CD1c-positive myeloid dendritic cell (primary cell): ENCODE data around the gene GRAMD1C.
"Not testable (repeated sequence)": the region's sequence is repeated elsewhere in the genome, so short reads cannot be mapped to it uniquely, and the experiment has no call there.

Experiments used
- DNase-seq: peaks from one replicate; pipeline ENCODE4 v3.0.0-alpha.2; 2016; ENCODE audit errors: extremely low spot score

GRAMD1C gene

GRCh38 chr3:113838631-113839209 is at the start of gene GRAMD1C:
GRAMD1C (plus strand) TSS chr3:113838788; CDS start chr3:113838910, 122 bp downstream.
- peak; percentile 92 for DNase-seq

GRCh38 chr3:113791381-113791780 is 47.2 kb upstream of the GRAMD1C start:
- DNase-seq, result no peak

GRCh38 chr3:113794526-113794925 is 44.1 kb upstream of the GRAMD1C start:
- DNase-seq, result no peak

GRCh38 chr3:113795693-113796092 is 42.9 kb upstream of the GRAMD1C start:
- no peak for DNase-seq

- no peak for DNase-seq
Observed at GRCh38 chr3:113802795-113803455, 35.7 kb upstream of the GRAMD1C start.

- DNase-seq, result no peak
Observed at GRCh38 chr3:113804661-113805060, 33.9 kb upstream of the GRAMD1C start.

GRCh38 chr3:113805249-113805648 is 33.3 kb upstream of the GRAMD1C start:
- DNase-seq, result no peak

GRCh38 chr3:113812854-113813253 is 25.7 kb upstream of the GRAMD1C start:
- no peak for DNase-seq

- DNase-seq, result no peak
Observed at GRCh38 chr3:113819866-113820265, 18.7 kb upstream of the GRAMD1C start.

GRCh38 chr3:113825090-113825489 is 13.5 kb upstream of the GRAMD1C start:
- peak; percentile 15 for DNase-seq

GRCh38 chr3:113828600-113828999 is 10.0 kb upstream of the GRAMD1C start:
- DNase-seq, result peak; percentile 38

- no peak for DNase-seq
Observed at GRCh38 chr3:113829576-113830354, 8.8 kb upstream of the GRAMD1C start.

GRCh38 chr3:113831103-113831355 is 7.6 kb upstream of the GRAMD1C start:
- no peak for DNase-seq

- no peak for DNase-seq
Observed at GRCh38 chr3:113832477-113833164, 6.0 kb upstream of the GRAMD1C start.

- no peak for DNase-seq
Observed at GRCh38 chr3:113834983-113835382, 3.6 kb upstream of the GRAMD1C start.

GRCh38 chr3:113839551-113839950 is 963 bp downstream of the GRAMD1C start:
- no peak for DNase-seq

- DNase-seq, result peak; percentile 49
Observed at GRCh38 chr3:113844622-113845222, 6.1 kb downstream of the GRAMD1C start.

GRCh38 chr3:113847247-113847646 is 8.7 kb downstream of the GRAMD1C start:
- no peak for DNase-seq

GRCh38 chr3:113847664-113848461 is 9.3 kb downstream of the GRAMD1C start:
- no peak for DNase-seq

GRCh38 chr3:113849071-113849470 is 10.5 kb downstream of the GRAMD1C start:
- not testable (repeated sequence) for DNase-seq

- DNase-seq, result not testable (repeated sequence)
Observed at GRCh38 chr3:113849841-113850240, 11.3 kb downstream of the GRAMD1C start.
